Lower leg skin (tissue), 3 donors: Measurements from ENCODE around the gene ETV2.
"Not testable (repeated sequence)": the region's sequence is repeated elsewhere in the genome, so short reads cannot be mapped to it uniquely, and the experiment has no call there.

Experiments
- CTCF ChIP-seq, 3 donors: fragments of 450-650 bp; IDR thresholded peaks; one replicate each; pipeline ENCODE4 v1.5.1; 2016; ENCODE audit warnings: antibody characterized with exemption in 3 of 3, mild to moderate bottlenecking in 3 of 3, moderate library complexity in 2 of 3
- POLR2A ChIP-seq, 2 donors: fragments of 450-650 bp; IDR thresholded peaks; one replicate each; pipeline ENCODE4 v1.6.1; 2016 to 2017; ENCODE audit warnings: antibody characterized with exemption in 2 of 2, mild to moderate bottlenecking in 1 of 2, moderate library complexity in 1 of 2

- TF ChIP-seq CTCF, POLR2A (IDR thresholded peaks at IDR 0.05): not testable (repeated sequence)
Observed at GRCh38 chr19:35604436-35604835, 37.1 kb upstream of the ETV2 start.
